Mesenchymal stem cell (in vitro differentiated cells and primary cell): ENCODE measurements around the gene GRXCR2.

Source experiments
- DNase-seq: peaks from one replicate; pipeline ENCODE4 v3.0.0-alpha.2; 2013
- H2AFZ ChIP-seq: one replicate; pipeline ENCODE4 v1.6.1; 2013; ENCODE audit warnings: low read depth, mild to moderate bottlenecking, control low read depth, inconsistent platforms, low read length, moderate library complexity
- H2AK5ac ChIP-seq: 2 replicates; pipeline ENCODE4 v1.6.1; 2013; ENCODE audit warnings: low read length, moderate library complexity, mild to moderate bottlenecking, inconsistent platforms; ENCODE audit not compliant: severe bottlenecking
- H2BK120ac ChIP-seq: one replicate; pipeline ENCODE4 v1.6.1; 2013; ENCODE audit warnings: low read depth, mild to moderate bottlenecking, inconsistent platforms, low read length, moderate library complexity
- H2BK12ac ChIP-seq, 2 experiments: one replicate each; pipeline ENCODE4 v1.6.1; 2013; ENCODE audit warnings: inconsistent platforms in 2 of 2, low read length in 2 of 2, mild to moderate bottlenecking in 2 of 2, moderate library complexity in 2 of 2, control low read depth in 1 of 2
- H2BK15ac ChIP-seq: one replicate; pipeline ENCODE4 v1.6.1; 2013; ENCODE audit warnings: mild to moderate bottlenecking, low read depth, inconsistent platforms; ENCODE audit not compliant: poor library complexity, severe bottlenecking
- H2BK5ac ChIP-seq: 2 replicates; pipeline ENCODE4 v1.6.1; 2013; ENCODE audit warnings: low read depth, mild to moderate bottlenecking, low read length, control low read depth, inconsistent platforms; ENCODE audit not compliant: poor library complexity, severe bottlenecking
- H3K14ac ChIP-seq, 2 experiments: one replicate each; pipeline ENCODE4 v1.6.1; 2013; ENCODE audit warnings: inconsistent platforms in 2 of 2, low read length in 2 of 2, control low read depth in 1 of 2, mild to moderate bottlenecking in 1 of 2, moderate library complexity in 1 of 2
- H3K18ac ChIP-seq, 2 experiments: one replicate each; pipeline ENCODE4 v1.6.1; 2013; ENCODE audit warnings: inconsistent platforms in 2 of 2, low read length in 2 of 2, control low read depth in 1 of 2, low read depth in 1 of 2, mild to moderate bottlenecking in 1 of 2
- H3K23ac ChIP-seq, 2 experiments: one replicate each; pipeline ENCODE4 v1.6.1; 2013; ENCODE audit warnings: inconsistent platforms in 2 of 2, low read length in 2 of 2, mild to moderate bottlenecking in 2 of 2, moderate library complexity in 2 of 2, control low read depth in 1 of 2
- H3K27ac ChIP-seq: 2 replicates; pipeline ENCODE4 v1.5.1; 2013; ENCODE audit warnings: mild to moderate bottlenecking, moderate library complexity, low read length, control low read depth, inconsistent platforms; ENCODE audit not compliant: poor library complexity, severe bottlenecking
- H3K27me3 ChIP-seq, 2 experiments: 2 replicates each; pipeline versions ENCODE4 v1.6.1 to v1.7.0; 2013; ENCODE audit warnings: low read length in 2 of 2, mild to moderate bottlenecking in 2 of 2, moderate library complexity in 2 of 2, control low read depth in 1 of 2, inconsistent platforms in 1 of 2; ENCODE audit not compliant: control insufficient read depth in 1 of 2, insufficient read depth in 1 of 2
- H3K36me3 ChIP-seq, 2 experiments: 2 replicates each; pipeline versions ENCODE4 v1.6.1 to v1.7.0; 2013; ENCODE audit warnings: low read length in 2 of 2, control low read depth in 1 of 2, inconsistent platforms in 1 of 2, low read depth in 1 of 2, mild to moderate bottlenecking in 1 of 2; ENCODE audit not compliant: insufficient read depth in 2 of 2, control insufficient read depth in 1 of 2
- H3K4ac ChIP-seq, 2 experiments: one replicate each; pipeline ENCODE4 v1.6.1; 2013; ENCODE audit warnings: inconsistent platforms in 2 of 2, low read length in 2 of 2, mild to moderate bottlenecking in 2 of 2, moderate library complexity in 2 of 2, control low read depth in 1 of 2, low read depth in 1 of 2
- H3K4me1 ChIP-seq: 2 replicates; pipeline ENCODE4 v1.6.1; 2013; ENCODE audit warnings: low read depth, low read length, control low read depth; ENCODE audit not compliant: control insufficient read depth, insufficient read depth
- H3K4me2 ChIP-seq: 2 replicates; pipeline ENCODE4 v1.6.1; 2013; ENCODE audit warnings: low read length, mild to moderate bottlenecking, inconsistent platforms; ENCODE audit not compliant: poor library complexity, severe bottlenecking
- H3K4me3 ChIP-seq, 2 experiments: 2 replicates each; pipeline versions ENCODE4 v1.5.1 to v1.7.0; 2013; ENCODE audit warnings: low read length in 2 of 2, mild to moderate bottlenecking in 2 of 2, control low read depth in 1 of 2, low read depth in 1 of 2; ENCODE audit not compliant: insufficient read depth in 1 of 2
- H3K79me1 ChIP-seq: replicated peaks from 2 replicates; pipeline ENCODE4 v1.6.1; 2013; ENCODE audit warnings: mild to moderate bottlenecking, control low read depth, low read length, inconsistent platforms; ENCODE audit not compliant: poor library complexity, severe bottlenecking
- H3K9ac ChIP-seq: 2 replicates; pipeline ENCODE4 v1.7.0; 2013; ENCODE audit warnings: mild to moderate bottlenecking, low read length, moderate library complexity
- H3K9me3 ChIP-seq: 2 replicates; pipeline ENCODE4 v1.7.0; 2013; ENCODE audit warnings: mild to moderate bottlenecking, low read length; ENCODE audit not compliant: control insufficient read depth
- H4K8ac ChIP-seq: one replicate; pipeline ENCODE4 v1.6.1; 2013; ENCODE audit warnings: inconsistent platforms, mild to moderate bottlenecking, low read length, moderate library complexity
- H4K91ac ChIP-seq: one replicate; pipeline ENCODE4 v1.6.1; 2013; ENCODE audit warnings: mild to moderate bottlenecking, low read length, inconsistent platforms
- WGBS: methylation state at CpG from one replicate; pipeline ENCODE4 v1.1.7; 2013; ENCODE audit warnings: mixed read lengths; 5-methylcytosine and 5-hydroxymethylcytosine counted together

GRXCR2 gene

GRCh38 chr5:145835848-145836239 lies 37.0 kb downstream of the GRXCR2 start:
- Histone ChIP-seq H3K4me3 (peak overlapping the region in 1 of 2 experiments; percentile 89), H3K14ac (no peak overlapping the region), H3K9me3 (no peaks in the 10 kb centered on the region), H4K8ac (peak overlapping the region; percentile 72), H4K91ac (no peak overlapping the region), H3K27ac (no peak overlapping the region), H3K18ac (peak overlapping the region in 1 of 2 experiments; percentile 80), H2AFZ (peak overlapping the region; percentile 59), H2BK120ac (no peak overlapping the region), H3K79me1 (peaks cover 8% of the 10 kb centered on the region), H3K36me3 (no peaks in the 10 kb centered on the region), H2BK5ac (no peak overlapping the region), H3K4me2 (peak overlapping the region; percentile 58), H3K4me1 (peaks cover 8% of the 10 kb centered on the region), H2BK12ac (no peak overlapping the region), H3K23ac (no peak overlapping the region), H3K9ac (peak overlapping the region; percentile 82), H2AK5ac (no peak overlapping the region), H3K4ac (no peak overlapping the region), H3K27me3 (no peaks in the 10 kb centered on the region), H2BK15ac (no peak overlapping the region)
- WGBS = 83% methylated on average over 18 of the region's 18 CpGs
- no peak for DNase-seq

- H2BK120ac ChIP-seq = peak within 1 kb of the TSS; percentile 71
- H3K27ac ChIP-seq = no peak within 1 kb of the TSS
- H3K4ac ChIP-seq = peak within 1 kb of the TSS in 1 of 2 experiments; percentile 35
- H4K8ac ChIP-seq = peak within 1 kb of the TSS; percentile 72
- peak within 1 kb of the TSS in 1 of 2 experiments; percentile 0 for H2BK12ac ChIP-seq
- peak; percentile 89 for DNase-seq
- H2AK5ac ChIP-seq = no peak within 1 kb of the TSS
- H2BK15ac ChIP-seq = peak within 1 kb of the TSS; percentile 68
- no peaks in the 10 kb centered on the region for H3K27me3 ChIP-seq
- H2BK5ac ChIP-seq = no peak within 1 kb of the TSS
- peak within 1 kb of the TSS; percentile 68 for H2AFZ ChIP-seq
- H3K18ac ChIP-seq = peak within 1 kb of the TSS; percentile 79 to 80
- 5% methylated on average over 68 of the region's 71 CpGs for WGBS
- peak within 1 kb of the TSS; percentile 58 for H3K4me2 ChIP-seq
- H3K4me1 ChIP-seq = peaks cover 8% of the 10 kb centered on the region
- H3K36me3 ChIP-seq = no peaks in the 10 kb centered on the region
- peak within 1 kb of the TSS; percentile 82 for H3K9ac ChIP-seq
- H4K91ac ChIP-seq = peak within 1 kb of the TSS; percentile 34
- H3K9me3 ChIP-seq = no peaks in the 10 kb centered on the region
- peak within 1 kb of the TSS; percentile 66 to 89 for H3K4me3 ChIP-seq
- H3K14ac ChIP-seq = peak within 1 kb of the TSS in 1 of 2 experiments; percentile 12
- peaks cover 8% of the 10 kb centered on the region for H3K79me1 ChIP-seq
- H3K23ac ChIP-seq = peak within 1 kb of the TSS in 1 of 2 experiments; percentile 50
These were observed 37.6 kb downstream of the GRXCR2 start, which contains the start of gene PRELID2 for GRCh38 chr5:145834917-145835847. Gene PRELID2, minus strand, starts transcription at chr5:145835342. Its CDS starts 91 bp downstream, at chr5:145835251.

- 42% methylated on average over 10 of the region's 10 CpGs for WGBS
- H3K4ac ChIP-seq = no peak overlapping the region
- peak overlapping the region; percentile 68 for H2AFZ ChIP-seq
- H2BK15ac ChIP-seq = no peak overlapping the region
- H2BK12ac ChIP-seq = no peak overlapping the region
- H3K4me2 ChIP-seq = peak overlapping the region; percentile 58
- H3K14ac ChIP-seq = peak overlapping the region in 1 of 2 experiments; percentile 12
- H3K23ac ChIP-seq = peak overlapping the region in 1 of 2 experiments; percentile 50
- peak overlapping the region in 1 of 2 experiments; percentile 79 for H3K18ac ChIP-seq
- H3K27ac ChIP-seq = no peak overlapping the region
- peaks cover 9% of the 10 kb centered on the region for H3K4me1 ChIP-seq
- no peaks in the 10 kb centered on the region for H3K36me3 ChIP-seq
- peak overlapping the region; percentile 12 for H4K8ac ChIP-seq
- H2BK5ac ChIP-seq = no peak overlapping the region
- H4K91ac ChIP-seq = no peak overlapping the region
- peaks cover 9% of the 10 kb centered on the region for H3K79me1 ChIP-seq
- H3K9me3 ChIP-seq = no peaks in the 10 kb centered on the region
- H3K27me3 ChIP-seq = no peaks in the 10 kb centered on the region
- peak overlapping the region; percentile 82 for H3K9ac ChIP-seq
- H2BK120ac ChIP-seq = no peak overlapping the region
- no peak overlapping the region for H2AK5ac ChIP-seq
- DNase-seq = no peak
- H3K4me3 ChIP-seq = peak overlapping the region; percentile 66 to 89
These were observed 38.3 kb downstream of the GRXCR2 start for GRCh38 chr5:145834554-145834916.

- Histone ChIP-seq H3K4me1 (peaks cover 10% of the 10 kb centered on the region), H2BK120ac (no peak overlapping the region)
- WGBS = 81% methylated on average over 7 of the region's 10 CpGs
These were observed 39.1 kb downstream of the GRXCR2 start for GRCh38 chr5:145833631-145834200.

More at GRCh38 chr5:145833631-145834200, 39.1 kb downstream of the GRXCR2 start:
- H4K8ac ChIP-seq = no peak overlapping the region
- H3K27me3 ChIP-seq = no peaks in the 10 kb centered on the region
- no peak overlapping the region for H3K4ac ChIP-seq
- no peak overlapping the region for H2BK5ac ChIP-seq
- H3K9me3 ChIP-seq = no peaks in the 10 kb centered on the region
- peaks cover 14% of the 10 kb centered on the region for H3K79me1 ChIP-seq
- no peak overlapping the region for H3K4me3 ChIP-seq
- H2BK12ac ChIP-seq = no peak overlapping the region
- H3K14ac ChIP-seq = no peak overlapping the region
- no peaks in the 10 kb centered on the region for H3K36me3 ChIP-seq
- no peak overlapping the region for H3K27ac ChIP-seq
- H4K91ac ChIP-seq = no peak overlapping the region
- H2AFZ ChIP-seq = no peak overlapping the region
- H2BK15ac ChIP-seq = no peak overlapping the region
- no peak overlapping the region for H3K4me2 ChIP-seq
- H3K9ac ChIP-seq = no peak overlapping the region
- no peak overlapping the region for H3K18ac ChIP-seq
- no peak overlapping the region for H3K23ac ChIP-seq
- peak overlapping the region; percentile 6 for H2AK5ac ChIP-seq
- no peak for DNase-seq
